ENCODE results near the gene PAPOLA. TPM values are rescaled to one million over a fixed set of nuclear protein-coding genes. Genes with fewer than 3 reads are reported as not detected.
A peak's percentile ranks its signal among the peaks of the same experiment; 100 is the strongest.

PAPOLA gene
- total RNA-seq, 2 donors from 2014 or later, result 195 to 220 TPM

- no peak for DNase-seq (ENCODE audit: low spot score in 2 of 2)
Measured at GRCh38 chr14:96586921-96587822, 85.0 kb downstream of the PAPOLA start.

GRCh38 chr14:96587823-96588385 lies 85.7 kb downstream of the PAPOLA start:
- DNase-seq (ENCODE audit: low spot score in 2 of 2) (no peak), ATAC-seq (no peak)
- Mint-ChIP-seq H3K27ac (no peak overlapping the region), H3K36me3 (peaks cover 0 to 4% of the 10 kb centered on the region in 2 donors), H3K9me3 (no peaks in the 10 kb centered on the region)

More at GRCh38 chr14:96586921-96587822, 85.0 kb downstream of the PAPOLA start:
- no peak for ATAC-seq
- no peaks in the 10 kb centered on the region for H3K9me3 Mint-ChIP-seq
- H3K36me3 Mint-ChIP-seq, result no peaks in the 10 kb centered on the region
- H3K27ac Mint-ChIP-seq, result no peak overlapping the region

- H3K27ac Mint-ChIP-seq, result no peak overlapping the region
Measured at GRCh38 chr14:96588410-96589257, 86.5 kb downstream of the PAPOLA start.

GRCh38 chr14:96589577-96589976 lies 87.4 kb downstream of the PAPOLA start:
- H3K36me3 Mint-ChIP-seq, result peaks cover 0 to 5% of the 10 kb centered on the region in 2 donors
- no peak for ATAC-seq
- DNase-seq (ENCODE audit: low spot score in 2 of 2), result no peak
- no peaks in the 10 kb centered on the region for H3K9me3 Mint-ChIP-seq
- no peak overlapping the region for H3K27ac Mint-ChIP-seq

More at GRCh38 chr14:96588410-96589257, 86.5 kb downstream of the PAPOLA start:
- Mint-ChIP-seq H3K9me3 (no peaks in the 10 kb centered on the region), H3K36me3 (peaks cover 0 to 5% of the 10 kb centered on the region in 2 donors)
- ATAC-seq (no peak), DNase-seq (ENCODE audit: low spot score in 2 of 2) (no peak)

- H3K36me3 Mint-ChIP-seq, result peaks cover 0 to 5% of the 10 kb centered on the region in 2 donors
- DNase-seq (ENCODE audit: low spot score in 2 of 2) (no peak), ATAC-seq (no peak)
- H3K27ac Mint-ChIP-seq, result no peak overlapping the region
- H3K9me3 Mint-ChIP-seq, result no peaks in the 10 kb centered on the region
Measured at GRCh38 chr14:96590190-96590864, 88.1 kb downstream of the PAPOLA start.

GRCh38 chr14:96592591-96593386 lies 90.6 kb downstream of the PAPOLA start:
- ATAC-seq (peak; percentile 97 to 99), DNase-seq (ENCODE audit: low spot score in 2 of 2) (peak; percentile 75 to 80)

GRCh38 chr14:96594961-96595360 lies 92.8 kb downstream of the PAPOLA start:
- ATAC-seq (no peak), DNase-seq (ENCODE audit: low spot score in 2 of 2) (no peak)
- peaks cover 0 to 5% of the 10 kb centered on the region in 2 donors for H3K36me3 Mint-ChIP-seq
- no peaks in the 10 kb centered on the region for H3K9me3 Mint-ChIP-seq
- no peak overlapping the region for H3K27ac Mint-ChIP-seq

More at GRCh38 chr14:96592591-96593386, 90.6 kb downstream of the PAPOLA start:
- Mint-ChIP-seq H3K9me3 (no peaks in the 10 kb centered on the region), H3K27ac (peak overlapping the region in 1 of 2 donors; percentile 81), H3K36me3 (peaks cover 0 to 5% of the 10 kb centered on the region in 2 donors)

- DNase-seq (ENCODE audit: low spot score in 2 of 2) (no peak), ATAC-seq (no peak)
- Mint-ChIP-seq H3K9me3 (no peaks in the 10 kb centered on the region), H3K36me3 (peaks cover 0 to 4% of the 10 kb centered on the region in 2 donors), H3K27ac (peak overlapping the region in 1 of 2 donors; percentile 29)
Measured at GRCh38 chr14:96597680-96598079, 95.5 kb downstream of the PAPOLA start.

- no peak for ATAC-seq
- H3K27ac Mint-ChIP-seq, result no peak overlapping the region
- no peaks in the 10 kb centered on the region for H3K9me3 Mint-ChIP-seq
- H3K36me3 Mint-ChIP-seq, result no peaks in the 10 kb centered on the region
- DNase-seq (ENCODE audit: low spot score in 2 of 2), result no peak
Measured at GRCh38 chr14:96598332-96598928, 96.2 kb downstream of the PAPOLA start.

GRCh38 chr14:96599076-96599475 lies 96.9 kb downstream of the PAPOLA start:
- ATAC-seq, result no peak
- no peak for DNase-seq (ENCODE audit: low spot score in 2 of 2)
- Mint-ChIP-seq H3K27ac (no peak overlapping the region), H3K9me3 (no peaks in the 10 kb centered on the region), H3K36me3 (no peaks in the 10 kb centered on the region)

GRCh38 chr14:96602186-96602585 lies 100.0 kb downstream of the PAPOLA start:
- Mint-ChIP-seq H3K9me3 (no peaks in the 10 kb centered on the region), H3K36me3 (no peaks in the 10 kb centered on the region), H3K27ac (no peak overlapping the region)
- DNase-seq (ENCODE audit: low spot score in 2 of 2) (no peak), ATAC-seq (peak in 1 of 2 donors; percentile 13)

GRCh38 chr14:96603350-96604255 lies 101.4 kb downstream of the PAPOLA start:
- DNase-seq (ENCODE audit: low spot score in 2 of 2) (no peak), ATAC-seq (no peak)
- H3K36me3 Mint-ChIP-seq, result no peaks in the 10 kb centered on the region
- no peak overlapping the region for H3K27ac Mint-ChIP-seq
- no peaks in the 10 kb centered on the region for H3K9me3 Mint-ChIP-seq

- no peaks in the 10 kb centered on the region for H3K9me3 Mint-ChIP-seq
- H3K27ac Mint-ChIP-seq, result no peak overlapping the region
- no peaks in the 10 kb centered on the region for H3K36me3 Mint-ChIP-seq
- ATAC-seq (no peak), DNase-seq (ENCODE audit: low spot score in 2 of 2) (no peak)
Measured at GRCh38 chr14:96614481-96614881, 112.3 kb downstream of the PAPOLA start.

GRCh38 chr14:96616161-96616721 lies 114.1 kb downstream of the PAPOLA start:
- ATAC-seq (no peak), DNase-seq (ENCODE audit: low spot score in 2 of 2) (no peak)
- Mint-ChIP-seq H3K36me3 (no peaks in the 10 kb centered on the region), H3K27ac (no peak overlapping the region), H3K9me3 (no peaks in the 10 kb centered on the region)
